ENCODE measurements around the gene POLL. TPM values are rescaled to one million over a fixed set of nuclear protein-coding genes. Genes with fewer than 3 reads are reported as not detected.

The POLL gene
- total RNA-seq, 1 donor from 2014 or later: 6.5 TPM

- DNase-seq (ENCODE audit: low spot score): no peak
Observed at GRCh38 chr10:101611096-101611905, 23.2 kb upstream of the POLL start.

- no peak for DNase-seq (ENCODE audit: low spot score)
Observed at GRCh38 chr10:101609481-101609880, 21.4 kb upstream of the POLL start.

GRCh38 chr10:101607124-101607523, 19.1 kb upstream of the POLL start:
- DNase-seq (ENCODE audit: low spot score): no peak

GRCh38 chr10:101602761-101603398, 14.8 kb upstream of the POLL start:
- DNase-seq (ENCODE audit: low spot score): peak; percentile 47

- DNase-seq (ENCODE audit: low spot score): no peak
Observed at GRCh38 chr10:101601541-101601940, 13.5 kb upstream of the POLL start.

- no peak for DNase-seq (ENCODE audit: low spot score)
Observed at GRCh38 chr10:101597091-101597900, 9.2 kb upstream of the POLL start.

GRCh38 chr10:101595591-101596433, 7.8 kb upstream of the POLL start:
- DNase-seq (ENCODE audit: low spot score): no peak

- DNase-seq (ENCODE audit: low spot score): peak; percentile 9
Observed at GRCh38 chr10:101593331-101593730, 5.3 kb upstream of the POLL start.

- DNase-seq (ENCODE audit: low spot score): peak; percentile 12
Observed at GRCh38 chr10:101588879-101589278, 822 bp upstream of the POLL start.

- DNase-seq (ENCODE audit: low spot score): no peak
Observed at GRCh38 chr10:101585841-101586240, 2.2 kb downstream of the POLL start.

- no peak for DNase-seq (ENCODE audit: low spot score)
Observed at GRCh38 chr10:101580486-101581399, 7.3 kb downstream of the POLL start.

- DNase-seq (ENCODE audit: low spot score): no peak
Observed at GRCh38 chr10:101579516-101579870, 8.6 kb downstream of the POLL start.

GRCh38 chr10:101578803-101579515, 9.1 kb downstream of the POLL start:
- DNase-seq (ENCODE audit: low spot score): no peak

- no peak for DNase-seq (ENCODE audit: low spot score)
Observed at GRCh38 chr10:101578192-101578591, 9.9 kb downstream of the POLL start.

- DNase-seq (ENCODE audit: low spot score): no peak
Observed at GRCh38 chr10:101577121-101577871, 10.8 kb downstream of the POLL start.

- DNase-seq (ENCODE audit: low spot score): no peak
Observed at GRCh38 chr10:101576211-101576863, 11.7 kb downstream of the POLL start.

GRCh38 chr10:101575580-101576210, 12.4 kb downstream of the POLL start:
- DNase-seq (ENCODE audit: low spot score): no peak

GRCh38 chr10:101575091-101575490, 13.0 kb downstream of the POLL start:
- no peak for DNase-seq (ENCODE audit: low spot score)
